PC-9 (cell line): Measurements from ENCODE around the gene GABRR3. TPM values are rescaled to one million over a fixed set of nuclear protein-coding genes. Genes with fewer than 3 reads are reported as not detected.

Source experiments
- BruUV-seq: library from RNA; stranded (reverse); fragments of 400-500 nt; replicated peaks from 2 replicates; lab custom pipeline; 2021; lab: Mats Ljungman, UMichigan
- CTCF ChIA-PET: fragments of 300-600 bp; sonication (Branson Sonifier 250); formaldehyde crosslinking; loops from one replicate; lab custom pipeline; 2022; ENCODE audit warnings: antibody characterized with exemption; lab: Charles Lee
- POLR2A ChIA-PET: fragments of 300-600 bp; sonication (Branson Sonifier 250); formaldehyde crosslinking; loops from one replicate; lab custom pipeline; 2022; ENCODE audit warnings: antibody characterized with exemption; ENCODE audit not compliant: unreplicated experiment; lab: Charles Lee
- DNase-seq, 2 experiments: peaks; one replicate each; pipeline versions ENCODE4 v3.0.0 to v3.0.0-alpha.2; 2015 to 2022; ENCODE audit warnings: mixed read lengths in 1 of 2
- H2AFZ ChIP-seq: fragments of 200-600 bp; sonication (generic); 2 replicates; pipeline ENCODE4 v1.8.1; 2017; ENCODE audit warnings: antibody characterized with exemption
- H3F3A ChIP-seq: fragments of 200-600 bp; sonication (generic); 2 replicates; pipeline ENCODE4 v1.8.1; 2017; ENCODE audit warnings: antibody characterized with exemption, mild to moderate bottlenecking, low read depth; ENCODE audit not compliant: insufficient read depth
- H3K27ac ChIP-seq: fragments of 200-600 bp; sonication (generic); 2 replicates; pipeline ENCODE4 v1.6.1; 2016; ENCODE audit warnings: mixed run types
- H3K27me3 ChIP-seq: fragments of 200-600 bp; sonication (generic); 2 replicates; pipeline ENCODE4 v1.6.1; 2016; ENCODE audit warnings: low read depth, mixed run types; ENCODE audit not compliant: insufficient read depth
- H3K36me3 ChIP-seq: fragments of 200-600 bp; sonication (generic); 2 replicates; pipeline ENCODE4 v1.6.1; 2016; ENCODE audit warnings: low read depth, mixed run types
- H3K4me1 ChIP-seq: fragments of 200-600 bp; sonication (generic); replicated peaks from 2 replicates; pipeline ENCODE4 v1.6.1; 2016; ENCODE audit warnings: mixed run types; ENCODE audit not compliant: insufficient read depth
- H3K4me2 ChIP-seq: fragments of 200-600 bp; sonication (generic); 2 replicates; pipeline ENCODE4 v1.6.1; 2017; ENCODE audit warnings: mixed run types
- H3K4me3 ChIP-seq: fragments of 200-600 bp; sonication (generic); 2 replicates; pipeline ENCODE4 v1.6.1; 2016; ENCODE audit warnings: mixed run types
- H3K79me2 ChIP-seq: fragments of 200-600 bp; sonication (generic); 2 replicates; pipeline ENCODE4 v1.6.1; 2017; ENCODE audit warnings: low read depth, mixed run types
- H3K9me2 ChIP-seq: fragments of 200-600 bp; sonication (generic); 2 replicates; pipeline ENCODE4 v1.8.1; 2017; ENCODE audit warnings: mild to moderate bottlenecking; ENCODE audit not compliant: insufficient read depth
- H3K9me3 ChIP-seq: fragments of 200-600 bp; sonication (generic); 2 replicates; pipeline ENCODE4 v1.8.1; 2016; ENCODE audit warnings: low read depth; ENCODE audit not compliant: insufficient read depth
- H4K20me1 ChIP-seq: fragments of 200-600 bp; sonication (generic); 2 replicates; pipeline ENCODE4 v1.8.1; 2017; ENCODE audit not compliant: insufficient read depth
- EZH2 ChIP-seq: fragments of 200-600 bp; sonication (generic); IDR thresholded peaks from 2 replicates; pipeline ENCODE4 v1.8.0; 2017; ENCODE audit warnings: antibody characterized with exemption, low read depth
- intact Hi-C: fragments of 100-400 bp; cut with micrococcal nuclease; formaldehyde crosslinking; loops from one replicate; pipeline ENCODE4 v1.10.0; 2022; ENCODE audit not compliant: unreplicated experiment
- total RNA-seq: library from RNA; stranded (reverse); gene quantifications from 2 replicates; pipeline ENCODE4 v1.2.3, GENCODE V29; 2021
- TF ChIP-seq, protein P1 (sequence below): fragments of 200-600 bp; sonication (generic); conservative IDR thresholded peaks from 2 replicates; pipeline ENCODE4 v1.6.1; 2017; ENCODE audit warnings: mixed run types, antibody characterized with exemption, mild to moderate bottlenecking, moderate library complexity

GABRR3 gene
- total RNA-seq, 1 experiment from 2014 or later = not detected

DNA sequence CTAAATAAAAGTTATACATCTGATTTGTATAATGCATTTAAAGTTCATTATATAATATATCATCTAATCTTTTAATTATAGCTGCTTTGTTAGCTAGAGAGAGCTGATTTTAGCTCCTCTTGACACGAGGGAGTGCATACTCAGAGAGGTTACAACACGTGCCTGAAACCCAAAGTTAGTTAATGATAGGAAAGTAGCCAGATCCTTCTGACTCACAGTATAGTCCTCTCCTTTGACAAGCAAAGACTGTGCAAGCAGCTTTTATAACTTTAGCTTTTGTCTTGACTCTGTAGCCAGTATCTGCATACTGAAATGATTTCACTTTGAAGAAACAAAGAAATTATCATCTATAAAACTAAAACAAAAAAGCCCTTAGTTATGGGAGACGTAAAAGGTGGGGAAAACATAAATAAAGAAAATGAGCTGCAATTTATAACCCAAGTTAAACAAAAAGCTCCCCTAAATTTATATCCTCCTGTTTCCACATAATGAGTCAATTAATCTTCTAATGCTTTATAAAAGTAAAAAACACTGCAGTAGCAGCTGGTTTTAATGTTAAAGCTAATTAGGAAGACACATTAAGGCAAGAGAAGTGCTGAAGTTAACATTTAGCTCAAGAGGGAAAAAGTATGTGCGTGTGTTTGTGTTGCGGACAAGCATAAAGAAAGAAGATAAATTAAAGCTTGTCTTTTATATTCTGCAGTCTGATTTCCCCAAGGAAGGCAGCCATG lies 13.1 kb downstream of the GABRR3 start:
- H3F3A ChIP-seq = no peaks in the 10 kb centered on the region
- no peak overlapping the region for H3K4me3 ChIP-seq
- 0 out of 2 replicates have a peak overlapping the region, but pooled peaks have one; percentile 5 for H3K4me2 ChIP-seq
- TF ChIP-seq, protein P1, sequence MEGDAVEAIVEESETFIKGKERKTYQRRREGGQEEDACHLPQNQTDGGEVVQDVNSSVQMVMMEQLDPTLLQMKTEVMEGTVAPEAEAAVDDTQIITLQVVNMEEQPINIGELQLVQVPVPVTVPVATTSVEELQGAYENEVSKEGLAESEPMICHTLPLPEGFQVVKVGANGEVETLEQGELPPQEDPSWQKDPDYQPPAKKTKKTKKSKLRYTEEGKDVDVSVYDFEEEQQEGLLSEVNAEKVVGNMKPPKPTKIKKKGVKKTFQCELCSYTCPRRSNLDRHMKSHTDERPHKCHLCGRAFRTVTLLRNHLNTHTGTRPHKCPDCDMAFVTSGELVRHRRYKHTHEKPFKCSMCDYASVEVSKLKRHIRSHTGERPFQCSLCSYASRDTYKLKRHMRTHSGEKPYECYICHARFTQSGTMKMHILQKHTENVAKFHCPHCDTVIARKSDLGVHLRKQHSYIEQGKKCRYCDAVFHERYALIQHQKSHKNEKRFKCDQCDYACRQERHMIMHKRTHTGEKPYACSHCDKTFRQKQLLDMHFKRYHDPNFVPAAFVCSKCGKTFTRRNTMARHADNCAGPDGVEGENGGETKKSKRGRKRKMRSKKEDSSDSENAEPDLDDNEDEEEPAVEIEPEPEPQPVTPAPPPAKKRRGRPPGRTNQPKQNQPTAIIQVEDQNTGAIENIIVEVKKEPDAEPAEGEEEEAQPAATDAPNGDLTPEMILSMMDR = no peak
- no peak for TF ChIP-seq EZH2
- DNase-seq = peak in 1 of 2 experiments; percentile 68
- H2AFZ ChIP-seq = no peak overlapping the region
- CTCF ChIA-PET = interaction anchor here (0.9 to 1.7 kb wide), 7 partner anchors 9 to 302 kb away, joined by 3 to 10 read pairs (median 5); partner anchors contain the start of gene ARL6
- BruUV-seq = no TSS peak
- H3K27me3 ChIP-seq = no peaks in the 10 kb centered on the region
- no peaks in the 10 kb centered on the region for H4K20me1 ChIP-seq
- H3K36me3 ChIP-seq = no peaks in the 10 kb centered on the region
- H3K4me1 ChIP-seq = peaks cover 6% of the 10 kb centered on the region; the same call in 1 of the 2 replicates
- no peaks in the 10 kb centered on the region for H3K79me2 ChIP-seq
- H3K9me2 ChIP-seq = no peaks in the 10 kb centered on the region
- H3K27ac ChIP-seq = no peak overlapping the region
- no peaks in the 10 kb centered on the region for H3K9me3 ChIP-seq
- intact Hi-C loops = loop anchor here (2.0 to 5.0 kb wide), 4 partner anchors 70 to 363 kb away; no protein-coding TSS in a partner anchor
- POLR2A ChIA-PET = interaction anchor here (0.7 kb wide), 1 partner anchor 82 kb away, joined by 3 read pairs; no protein-coding TSS in a partner anchor

DNA sequence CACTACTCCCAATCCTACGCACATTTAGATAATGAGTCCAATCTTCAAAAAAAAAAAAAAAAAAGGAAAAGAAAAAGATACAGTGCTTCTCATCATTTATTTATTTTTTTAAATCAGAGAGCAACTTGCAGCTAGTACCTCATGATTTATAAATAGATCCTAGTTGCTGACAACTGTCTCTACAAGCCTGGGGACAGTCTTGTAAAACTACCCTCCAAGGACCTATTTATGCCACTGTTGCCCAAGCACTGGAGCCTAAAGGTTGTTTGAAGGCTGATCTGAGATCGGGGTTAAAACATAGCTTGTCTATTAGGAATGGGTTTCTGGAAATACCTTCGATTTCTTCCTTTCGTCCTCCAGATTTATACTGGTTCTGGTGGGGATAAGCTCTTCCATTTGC lies 14.7 kb downstream of the GABRR3 start:
- H3K4me3 ChIP-seq = no peak overlapping the region
- no peak overlapping the region for H3K4me2 ChIP-seq
- H3K9me2 ChIP-seq = no peaks in the 10 kb centered on the region
- no peaks in the 10 kb centered on the region for H3K27me3 ChIP-seq
- TF ChIP-seq EZH2 = no peak
- TF ChIP-seq, protein P1 = no peak
- BruUV-seq = no TSS peak
- no peaks in the 10 kb centered on the region for H3K79me2 ChIP-seq
- H3K4me1 ChIP-seq = peaks cover 6% of the 10 kb centered on the region; the same call in 1 of the 2 replicates
- no peaks in the 10 kb centered on the region for H3K9me3 ChIP-seq
- no peaks in the 10 kb centered on the region for H4K20me1 ChIP-seq
- no peak for DNase-seq
- no peak overlapping the region for H2AFZ ChIP-seq
- H3K27ac ChIP-seq = no peak overlapping the region
- CTCF ChIA-PET = no interaction called here
- intact Hi-C loops = loop anchor here (5.0 kb wide), 2 partner anchors 68 to 138 kb away; no protein-coding TSS in a partner anchor
- POLR2A ChIA-PET = no interaction called here
- H3K36me3 ChIP-seq = no peaks in the 10 kb centered on the region
- no peaks in the 10 kb centered on the region for H3F3A ChIP-seq

DNA sequence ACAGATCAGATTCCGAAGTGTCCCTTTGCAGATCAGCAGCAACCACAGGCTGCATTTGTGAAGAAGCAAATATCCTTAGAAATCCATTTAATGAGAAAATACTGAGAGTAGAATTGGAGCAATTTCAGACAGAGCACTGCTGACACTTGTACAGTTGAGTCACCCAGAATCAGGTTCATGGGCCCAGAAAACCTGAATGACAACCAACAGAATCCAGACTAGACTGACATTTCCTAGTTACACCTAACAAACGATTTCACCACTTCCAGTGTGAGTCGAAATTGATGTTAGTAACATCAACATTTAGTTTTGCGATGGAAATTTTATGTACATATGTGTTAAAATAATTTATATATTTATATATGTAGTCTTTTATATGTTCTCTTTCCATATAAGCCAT lies 16.8 kb downstream of the GABRR3 start:
- ChIA-PET POLR2A (no interaction called here), CTCF (no interaction called here)
- no peaks in the 10 kb centered on the region for H3K9me3 ChIP-seq
- H2AFZ ChIP-seq = no peak overlapping the region
- H3K9me2 ChIP-seq = no peaks in the 10 kb centered on the region
- no TSS peak for BruUV-seq
- no peaks in the 10 kb centered on the region for H3K79me2 ChIP-seq
- no peak overlapping the region for H3K4me2 ChIP-seq
- DNase-seq = no peak
- peaks cover 22% of the 10 kb centered on the region for H3K4me1 ChIP-seq
- intact Hi-C loops = no loop called here
- H4K20me1 ChIP-seq = no peaks in the 10 kb centered on the region
- H3K4me3 ChIP-seq = no peak overlapping the region
- TF ChIP-seq, protein P1 = no peak
- no peaks in the 10 kb centered on the region for H3K36me3 ChIP-seq
- no peaks in the 10 kb centered on the region for H3K27me3 ChIP-seq
- no peak overlapping the region for H3K27ac ChIP-seq
- peaks cover 12% of the 10 kb centered on the region for H3F3A ChIP-seq
